ENCODE results near the gene TALDO1. TPM values are rescaled to one million over a fixed set of nuclear protein-coding genes. Genes with fewer than 3 reads are reported as not detected.

The TALDO1 gene
- total RNA-seq, 1 experiment from 2014 or later: 268 TPM

DNA sequence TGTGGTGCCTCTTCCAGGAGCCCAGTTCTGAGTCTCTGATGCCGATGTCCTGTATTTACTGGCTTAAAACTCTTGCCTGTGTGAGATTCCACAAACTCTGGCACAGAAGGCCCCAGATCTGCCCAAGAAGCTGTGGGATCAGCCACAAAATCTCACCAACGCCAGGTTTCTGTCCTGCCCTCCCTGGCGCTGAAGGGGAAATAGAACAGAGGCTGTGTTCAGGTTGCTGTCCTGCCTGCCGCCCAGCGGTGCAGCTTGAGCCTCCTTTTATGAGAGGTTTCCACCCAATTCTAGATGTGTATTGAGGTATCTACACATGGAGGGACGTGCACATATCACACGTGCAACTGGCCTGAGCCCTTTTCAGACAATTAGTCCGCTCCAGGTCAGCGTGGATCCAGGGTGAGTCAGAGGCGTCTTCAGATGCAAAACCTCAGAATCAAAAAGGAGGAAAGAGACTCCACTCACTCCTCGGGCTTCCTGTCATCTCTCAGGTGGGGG lies 49.4 kb upstream of the TALDO1 start:
- H3K23ac ChIP-seq (ENCODE audit: insufficient read length, low read depth, low read length): no peak overlapping the region
- no peak overlapping the region for H2BK20ac ChIP-seq (ENCODE audit: low read depth, low read length, poor library complexity, severe bottlenecking)
- peak; percentile 44 for DNase-seq
- no peak overlapping the region for H4K91ac ChIP-seq (ENCODE audit: insufficient read length, low read depth, low read length)
- no peak overlapping the region for H3K18ac ChIP-seq (ENCODE audit: insufficient read length, low read depth, low read length)
- H3K27ac ChIP-seq (ENCODE audit: insufficient read length, low read depth, low read length): no peak overlapping the region
- H3K56ac ChIP-seq (ENCODE audit: insufficient read length, low read depth, low read length): no peak overlapping the region
- no peak overlapping the region for H2BK5ac ChIP-seq (ENCODE audit: insufficient read length, low read length)
- TF ChIP-seq CTCF (conservative IDR thresholded peaks at IDR 0.05): no peak
- no peak overlapping the region for H2AFZ ChIP-seq (ENCODE audit: low read length)
- peak overlapping the region; percentile 43 to 44 for H3K4me3 Mint-ChIP-seq
- WGBS (ENCODE audit: extremely low coverage, insufficient read length, low lambda C conversion rate): no CpG with 5 or more reads among the region's 11 CpGs
- H3K27ac Mint-ChIP-seq: peak overlapping the region; percentile 91 to 96 (median 92); a peak in 6 of 7 replicates
- no peak overlapping the region for H2BK120ac ChIP-seq (ENCODE audit: low read depth, low read length, poor library complexity, severe bottlenecking)
- H3K9ac ChIP-seq (ENCODE audit: extremely low read depth, insufficient read length, low read length): peak overlapping the region; percentile 56
- no peak overlapping the region for H4K8ac ChIP-seq (replicated peaks; ENCODE audit: insufficient read length, low read depth, low read length)
- H2BK15ac ChIP-seq (ENCODE audit: low read depth, low read length): no peak overlapping the region
- H3K4me2 ChIP-seq (ENCODE audit: insufficient read depth, insufficient read length, low read length): peak overlapping the region; percentile 3
- no peaks in the 10 kb centered on the region for H3K79me1 ChIP-seq (ENCODE audit: insufficient read depth, low read depth, low read length, poor library complexity, severe bottlenecking)
- H3K27me3 Mint-ChIP-seq (ENCODE audit: low read depth): no peaks in the 10 kb centered on the region; the same call in 1 of the 2 replicates
- H3K9me3 ChIP-seq (ENCODE audit: control insufficient read depth, low read depth, low read length): no peaks in the 10 kb centered on the region
- H4K20me1 ChIP-seq (ENCODE audit: control insufficient read depth, insufficient read depth, insufficient read length): no peaks in the 10 kb centered on the region
- no peaks in the 10 kb centered on the region; a peak in 2 of 5 replicates for H3K9me3 Mint-ChIP-seq
- no peaks in the 10 kb centered on the region for H3K27me3 ChIP-seq (ENCODE audit: insufficient read depth, low read length)
- H3K4me1 ChIP-seq (ENCODE audit: insufficient read depth, low read length): peaks cover 12% of the 10 kb centered on the region; the same call in 1 of the 2 replicates
- no peak overlapping the region for H4K5ac ChIP-seq (ENCODE audit: insufficient read length, low read depth, low read length)
- H3T11ph ChIP-seq (ENCODE audit: low read length): no peak overlapping the region
- H3K23me2 ChIP-seq (ENCODE audit: insufficient read length, low read depth, low read length, poor library complexity, severe bottlenecking): no peaks in the 10 kb centered on the region
- H3K4ac ChIP-seq (ENCODE audit: low read depth, low read length): no peak overlapping the region
- peaks cover 8% of the 10 kb centered on the region; the same call in 1 of the 2 replicates for H3K79me2 ChIP-seq (ENCODE audit: insufficient read depth, low read length)
- H3K36me3 Mint-ChIP-seq (ENCODE audit: insufficient read depth in 1 of 3, low read depth in 3 of 3): peaks cover 8 to 15% (median 12%) of the 10 kb centered on the region in 3 experiments; a peak in 6 of 7 replicates
- no peak overlapping the region for H2AK5ac ChIP-seq (ENCODE audit: insufficient read length, low read length)
- H3K4me1 Mint-ChIP-seq: peaks cover 26 to 32% of the 10 kb centered on the region in 2 experiments
- no peak overlapping the region; the same call in 1 of the 2 replicates for H3K14ac ChIP-seq (ENCODE audit: insufficient read depth, low read length)
- H2BK12ac ChIP-seq (ENCODE audit: insufficient read length, low read depth, low read length): no peak overlapping the region

Data from H9 (cell line).